HG03571 (cell line): ENCODE results near the gene TLL1.

Source experiments
- ATAC-seq: cut with Tn5 transposase; IDR thresholded peaks from one replicate; pipeline ENCODE4 v1.9.1; 2021; ENCODE audit not compliant: unreplicated experiment

The TLL1 gene

DNA sequence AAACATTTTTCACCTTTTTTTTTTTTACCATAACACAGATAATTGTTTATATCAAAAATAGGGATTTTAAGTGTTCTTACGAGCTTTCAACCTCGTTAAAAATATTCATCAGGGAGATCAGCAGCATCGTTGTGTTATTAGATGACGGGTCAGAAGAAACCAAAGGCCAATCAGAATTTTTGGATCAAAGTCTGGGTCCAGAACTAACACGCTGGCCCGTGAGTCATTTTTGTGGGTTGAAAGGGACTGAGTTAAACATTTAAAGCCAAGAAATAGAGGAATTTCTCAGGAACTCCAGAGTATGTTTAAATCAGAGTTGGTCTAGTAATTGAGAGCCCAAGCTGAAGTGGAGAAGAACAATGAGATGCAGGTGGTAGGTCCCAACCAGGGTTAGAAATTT, 170.8 kb downstream of the TLL1 start:
- ATAC-seq, result no peak

DNA sequence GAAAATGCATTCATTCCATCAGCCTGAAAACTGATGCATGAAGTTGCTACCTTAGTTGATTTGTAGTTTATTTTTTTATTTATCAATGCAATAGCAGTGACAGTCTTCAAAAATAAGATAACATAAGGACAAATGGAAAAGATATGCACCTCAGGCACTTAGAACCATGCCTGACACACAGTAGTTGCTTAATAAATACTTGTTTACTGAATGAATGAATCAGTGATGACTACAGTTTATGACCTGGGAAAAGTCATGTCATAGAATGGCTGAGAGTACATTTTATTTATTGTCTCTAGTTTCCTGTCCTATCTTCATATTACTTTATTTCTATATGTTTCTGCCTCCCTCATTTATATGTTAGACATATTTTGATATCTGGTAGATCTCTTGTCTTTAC, 171.8 kb downstream of the TLL1 start:
- ATAC-seq, result no peak

DNA sequence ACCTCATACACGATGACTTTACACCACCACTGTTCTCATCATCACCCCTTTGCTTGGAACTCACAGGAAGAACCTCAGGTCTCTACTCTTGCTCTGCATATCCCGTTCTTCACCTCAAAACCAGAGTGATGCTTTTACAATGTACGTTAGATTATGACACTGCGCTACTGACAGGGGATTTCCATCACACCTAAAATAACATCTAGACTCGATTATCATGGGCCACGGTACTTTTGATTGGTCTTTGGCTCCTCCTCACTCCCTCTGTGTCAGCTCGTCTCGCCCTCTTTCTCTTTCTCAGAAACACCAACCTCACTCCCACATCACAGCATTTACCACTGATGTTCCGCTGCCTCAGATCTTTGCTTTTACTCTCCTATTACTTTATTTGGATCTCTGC, 172.4 kb downstream of the TLL1 start:
- ATAC-seq, result no peak

DNA sequence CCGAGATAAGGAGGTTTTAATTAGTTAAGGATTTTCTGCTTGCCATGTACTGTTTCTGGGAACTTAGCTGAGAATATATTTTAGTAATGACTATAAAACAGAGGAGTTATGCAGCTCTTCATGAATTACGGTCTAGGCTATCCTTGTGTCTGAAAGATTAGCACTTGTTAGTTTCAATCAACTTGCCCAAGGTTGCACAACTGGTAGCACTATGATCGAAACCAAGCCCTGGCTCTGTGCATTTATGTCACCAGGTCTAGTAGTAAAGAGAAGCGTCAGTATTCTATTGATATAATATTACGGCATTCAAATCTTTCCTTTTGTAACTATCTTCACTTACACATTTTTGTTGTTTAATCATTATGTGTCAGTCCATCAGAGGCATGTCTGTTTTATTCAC, 176.0 kb downstream of the TLL1 start:
- ATAC-seq, result no peak

DNA sequence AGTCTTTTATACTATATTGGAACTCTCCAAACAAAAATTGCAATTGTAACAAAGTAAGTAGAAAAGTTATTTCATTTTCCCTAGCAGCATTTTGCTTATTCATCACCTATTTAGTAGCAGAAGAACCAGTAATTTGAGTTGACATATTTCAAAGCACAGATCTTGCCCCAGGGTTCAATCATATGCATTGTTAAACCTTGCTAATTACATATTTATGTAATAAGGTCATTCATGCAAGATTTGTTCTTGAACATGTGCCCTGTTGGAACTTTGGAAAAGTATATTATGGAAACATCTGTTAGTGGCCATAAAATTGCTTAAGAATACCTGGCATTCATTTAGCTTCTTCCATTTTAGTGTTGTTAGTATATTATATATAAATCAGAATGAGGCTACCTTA, 191.7 kb downstream of the TLL1 start:
- no peak for ATAC-seq

DNA sequence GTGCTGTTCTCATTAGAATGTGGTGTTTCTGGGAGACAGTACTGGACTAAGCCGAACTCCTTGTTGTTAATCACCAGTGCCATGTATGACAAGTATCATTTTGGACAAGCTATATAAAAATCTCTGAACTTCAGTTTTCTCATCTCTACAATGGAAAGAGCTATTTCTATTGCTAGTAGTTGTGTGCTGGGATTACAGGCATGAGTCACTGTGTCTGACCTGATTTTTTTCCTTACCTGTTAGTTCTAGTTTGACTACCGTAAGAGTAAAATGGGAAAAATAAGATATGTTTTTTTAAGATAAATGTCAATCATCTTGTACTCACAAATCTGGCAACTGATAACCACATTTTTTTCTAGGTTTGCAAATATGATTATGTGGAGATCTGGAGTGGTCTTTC, 192.3 kb downstream of the TLL1 start:
- no peak for ATAC-seq

DNA sequence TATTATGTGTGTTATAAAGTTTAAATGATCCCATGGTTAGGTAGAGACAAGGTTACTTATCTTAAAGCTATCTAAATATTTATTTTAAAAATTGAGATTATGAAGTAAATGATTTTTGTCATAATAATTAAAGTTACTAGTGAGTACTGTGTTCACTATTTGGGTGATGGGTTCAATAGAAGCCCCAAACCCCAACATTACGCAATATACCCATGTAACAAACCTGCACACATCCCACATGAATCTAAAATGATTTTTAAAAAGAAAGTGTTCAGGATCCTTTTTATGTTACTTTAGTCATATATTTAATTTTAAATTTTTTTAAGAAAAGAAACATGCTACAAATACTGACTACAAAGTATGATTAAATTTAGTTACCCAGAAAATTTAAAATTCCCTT, 193.9 kb downstream of the TLL1 start:
- no peak for ATAC-seq

DNA sequence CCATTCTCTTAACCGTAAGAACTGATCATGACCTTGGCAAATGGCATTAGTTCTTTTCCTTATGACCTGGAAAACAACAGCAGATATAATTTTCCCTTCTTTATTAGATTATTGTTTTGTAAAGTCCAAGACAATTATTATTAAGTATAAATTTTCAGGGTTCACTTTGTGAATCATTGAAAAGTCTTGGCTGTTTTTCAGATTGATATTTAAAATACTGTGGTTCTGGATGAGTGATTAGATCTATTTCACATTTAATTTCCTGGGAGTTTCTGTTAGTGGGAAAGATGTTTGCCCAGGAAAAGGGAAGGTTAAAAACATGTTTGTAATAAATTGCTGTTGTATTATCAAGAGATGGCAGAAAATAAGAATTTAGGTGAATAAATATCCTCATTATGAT, 194.9 kb downstream of the TLL1 start:
- ATAC-seq, result no peak

DNA sequence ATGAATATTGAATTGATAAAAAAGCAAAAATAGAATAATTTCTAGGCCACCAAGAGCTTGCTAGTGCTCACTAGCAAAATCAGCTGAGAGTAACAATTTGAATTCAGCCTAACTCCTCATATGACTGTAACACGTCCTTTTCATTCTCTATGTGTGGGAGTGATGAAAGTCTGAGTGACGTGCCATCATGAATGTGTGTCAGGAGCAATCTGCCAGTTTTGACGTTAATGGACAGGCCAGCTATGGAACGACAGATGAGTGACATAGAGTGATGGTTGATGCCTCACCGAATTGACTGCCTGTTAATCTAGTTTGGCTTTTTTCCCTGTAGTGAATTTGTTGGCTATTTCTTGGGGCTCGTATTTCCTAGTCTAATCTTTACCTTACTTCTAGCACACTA, 200.7 kb downstream of the TLL1 start:
- ATAC-seq, result no peak

DNA sequence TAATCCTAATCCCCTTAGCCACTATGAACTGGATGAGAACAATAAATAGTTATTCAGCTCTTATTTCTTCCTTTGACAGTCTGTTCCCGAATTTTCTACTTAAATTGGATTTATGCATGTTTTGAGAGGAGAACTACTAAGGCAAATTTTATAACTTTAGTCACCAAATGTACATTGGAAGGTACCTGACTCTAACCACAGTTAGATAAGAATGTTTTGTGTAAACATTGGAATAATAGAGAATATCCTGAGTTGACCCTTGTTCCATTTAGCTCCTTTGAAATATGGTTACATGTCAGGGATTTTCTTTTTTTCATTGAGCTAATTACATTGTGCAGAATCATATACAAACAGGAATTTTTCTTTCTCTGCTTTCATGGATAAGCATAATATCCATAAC, 202.6 kb downstream of the TLL1 start:
- ATAC-seq, result no peak

DNA sequence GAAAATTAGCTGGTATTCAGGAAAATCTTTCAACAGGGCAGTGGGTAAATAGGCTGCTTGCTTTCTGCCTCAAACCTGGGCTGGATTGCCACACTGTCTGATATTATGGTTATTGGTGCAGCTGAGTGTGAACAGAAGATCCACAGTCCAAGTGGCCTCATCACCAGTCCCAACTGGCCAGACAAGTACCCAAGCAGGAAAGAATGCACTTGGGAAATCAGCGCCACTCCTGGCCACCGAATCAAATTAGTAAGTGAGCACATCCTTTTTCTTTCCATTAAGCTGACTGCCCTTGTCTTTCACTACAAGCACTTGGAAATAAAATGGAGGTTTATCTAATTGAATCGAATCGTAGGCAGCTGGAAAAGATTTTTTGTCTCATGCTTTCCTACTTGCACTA, 204.7 kb downstream of the TLL1 start:
- no peak for ATAC-seq

DNA sequence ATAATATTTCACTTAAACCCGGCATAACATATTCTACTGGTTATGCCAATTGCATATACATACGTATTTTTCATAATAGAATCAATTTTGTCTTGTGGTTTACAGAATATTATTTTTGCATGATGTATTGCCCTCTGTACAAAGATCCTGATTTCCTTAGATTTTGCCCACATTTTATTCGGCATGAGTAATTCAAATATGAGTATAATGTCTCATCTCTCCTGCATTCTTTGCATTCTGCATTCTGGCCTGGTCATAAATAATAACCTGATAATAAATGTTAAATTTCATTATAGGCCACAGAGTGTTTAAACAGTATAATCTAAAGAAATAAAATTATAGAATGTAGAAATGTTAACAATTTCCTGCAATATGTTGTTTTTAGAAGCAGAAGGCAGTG, 205.3 kb downstream of the TLL1 start:
- ATAC-seq, result no peak

DNA sequence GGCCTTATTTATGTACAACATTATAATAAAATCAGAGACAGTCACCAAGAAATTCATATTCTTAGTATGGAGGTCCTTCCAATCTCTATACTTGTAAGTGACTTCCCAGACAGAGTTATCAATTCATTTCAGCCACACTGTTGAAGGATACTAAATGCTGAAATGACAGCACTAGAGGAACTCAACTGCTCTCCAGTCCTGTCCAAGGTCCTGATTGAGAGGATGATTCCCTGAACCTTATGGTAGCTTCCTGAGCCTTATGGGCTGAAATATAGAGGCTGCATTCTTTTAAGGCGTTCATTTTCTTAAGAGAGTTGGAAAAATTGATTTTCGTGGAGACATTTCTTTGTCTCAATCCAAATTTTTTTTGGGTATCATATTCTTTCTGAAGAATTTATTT, 205.9 kb downstream of the TLL1 start:
- no peak for ATAC-seq

DNA sequence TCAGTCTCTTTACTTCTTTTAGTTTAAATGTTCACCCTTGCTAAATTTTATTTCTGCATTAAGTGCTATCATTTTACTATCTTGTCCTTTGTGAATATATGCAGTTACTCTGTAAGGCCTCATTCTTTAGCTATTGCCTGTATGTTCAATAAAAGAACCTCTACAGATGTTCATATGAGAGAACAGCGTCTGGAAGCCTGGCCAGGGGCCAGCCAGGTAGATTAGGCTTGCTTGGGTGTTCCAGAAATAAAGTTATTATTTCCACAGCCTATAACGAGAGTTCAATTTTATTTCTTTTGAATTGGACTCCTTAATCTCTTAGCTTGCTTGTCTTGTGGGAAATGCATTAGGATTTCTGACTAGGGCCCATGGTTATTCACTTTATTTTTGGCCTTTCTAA, 214.5 kb downstream of the TLL1 start:
- ATAC-seq, result no peak

DNA sequence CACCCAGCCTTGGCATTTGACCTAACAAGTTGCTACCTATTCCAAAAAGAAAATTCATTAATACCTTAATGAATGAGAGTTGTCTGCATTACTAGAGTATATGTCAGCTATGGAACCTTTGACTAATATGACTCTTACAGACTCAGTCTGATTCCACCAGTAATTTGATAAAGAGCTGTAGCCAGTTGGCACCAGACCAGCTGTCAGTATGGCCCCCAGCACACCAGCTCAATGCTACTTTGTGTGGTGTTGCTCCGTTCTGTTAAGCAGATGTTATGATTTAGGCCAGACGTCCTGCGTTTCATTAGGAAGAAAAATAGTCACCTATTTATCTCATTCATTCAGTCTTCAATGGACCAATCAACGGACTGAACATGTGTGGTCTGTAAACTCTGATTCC, 215.5 kb downstream of the TLL1 start:
- ATAC-seq, result no peak

DNA sequence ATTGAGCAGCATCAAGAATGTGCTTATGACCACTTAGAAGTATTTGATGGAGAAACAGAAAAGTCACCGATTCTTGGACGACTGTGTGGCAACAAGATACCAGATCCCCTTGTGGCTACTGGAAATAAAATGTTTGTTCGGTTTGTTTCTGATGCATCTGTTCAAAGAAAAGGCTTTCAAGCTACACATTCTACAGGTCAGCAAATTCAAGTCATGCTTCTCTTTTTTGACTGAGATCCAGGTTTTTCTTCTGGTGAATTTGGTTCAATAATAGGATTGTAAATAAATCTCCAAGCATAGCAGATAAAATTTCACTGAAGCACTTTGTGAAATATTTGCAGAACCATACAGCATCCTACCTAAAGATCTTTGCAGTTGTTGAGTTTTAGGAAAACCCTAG, 218.1 kb downstream of the TLL1 start:
- no peak for ATAC-seq

DNA sequence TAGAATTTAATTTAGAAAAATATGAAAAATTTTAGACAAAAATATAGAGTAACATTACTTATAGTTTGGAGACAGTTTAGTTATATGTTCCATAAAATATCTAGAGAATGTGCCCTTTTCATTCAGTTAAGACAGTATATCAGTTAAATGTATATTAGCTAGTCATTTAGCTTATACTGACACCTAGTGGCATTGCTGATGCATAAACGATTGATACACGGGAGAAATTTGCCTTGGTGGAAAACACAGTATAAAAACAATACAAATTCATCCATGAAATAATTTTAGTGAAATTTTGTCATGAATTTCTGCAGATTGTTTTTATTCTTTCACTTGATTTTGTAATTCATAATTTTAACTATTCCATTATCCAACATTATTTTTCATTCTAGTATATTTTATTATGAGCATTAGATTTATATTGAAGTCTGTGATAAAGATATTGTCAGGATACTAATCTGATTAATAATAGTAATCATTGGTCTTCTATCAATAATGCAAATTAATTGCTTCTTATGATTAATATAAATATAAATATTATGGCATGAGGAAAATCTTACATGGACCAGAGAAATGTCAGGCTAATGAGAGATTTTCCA, 219.0 kb downstream of the TLL1 start:
- peak; percentile 70 for ATAC-seq

DNA sequence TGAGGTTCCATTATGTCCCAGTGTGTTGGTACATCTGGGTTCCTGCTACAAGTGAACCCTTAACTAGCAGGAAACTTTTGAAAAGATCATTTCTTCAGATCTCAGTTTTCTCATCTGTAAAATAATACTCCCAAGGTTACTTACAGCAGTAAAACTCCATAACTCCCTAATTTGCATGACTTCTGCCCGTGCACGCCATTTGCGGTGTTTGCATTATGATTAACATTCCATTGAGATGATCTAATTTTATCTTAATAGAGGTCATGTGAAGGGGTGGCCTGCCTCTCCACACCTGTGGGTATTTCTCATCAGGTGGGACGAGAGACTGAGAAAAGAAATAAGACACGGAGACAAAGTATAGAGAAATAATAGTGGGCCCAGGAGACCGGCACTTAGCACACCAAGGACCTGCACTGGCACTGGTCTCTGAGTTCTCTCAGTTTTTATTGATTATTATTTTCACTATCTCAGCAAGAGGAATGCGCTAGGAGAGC, 219.8 kb downstream of the TLL1 start:
- ATAC-seq, result no peak

DNA sequence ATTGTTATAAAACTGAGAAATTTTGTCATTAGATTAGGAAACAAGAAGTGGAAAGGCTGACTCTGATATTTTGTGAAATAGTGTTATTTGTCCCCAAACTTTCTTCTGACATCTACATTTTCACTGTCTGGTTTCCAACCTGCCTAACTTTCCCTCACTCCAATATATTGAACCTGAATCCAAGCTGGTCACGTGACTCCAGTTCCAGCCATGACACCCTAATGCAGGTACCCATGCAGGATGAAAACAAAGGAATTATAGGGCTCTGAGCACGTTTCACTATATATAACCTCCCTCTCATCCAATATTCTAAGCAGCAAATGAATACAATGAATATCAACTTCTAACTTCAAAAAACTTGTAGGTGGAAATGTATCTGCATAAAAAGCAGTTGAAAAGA, 231.6 kb downstream of the TLL1 start:
- ATAC-seq, result no peak

DNA sequence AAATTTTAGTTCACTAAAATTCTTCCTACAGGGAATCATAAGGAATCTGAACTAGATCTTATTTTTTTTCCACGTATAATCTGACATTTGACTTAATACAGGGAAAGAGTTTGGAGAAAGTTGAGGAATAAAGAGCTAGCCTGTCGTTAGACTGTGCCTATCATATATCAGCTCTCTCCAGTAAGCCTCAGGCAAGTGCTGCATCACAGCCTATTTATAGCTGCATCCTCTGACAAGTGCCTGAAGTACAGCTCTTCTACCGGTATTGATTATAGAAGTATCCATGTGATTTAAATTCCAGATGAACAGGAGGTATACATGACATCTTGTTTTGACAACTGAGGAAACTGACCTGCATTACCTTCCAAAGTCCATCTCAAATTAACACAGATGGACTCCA, 248.9 kb downstream of the TLL1 start:
- ATAC-seq, result no peak

DNA sequence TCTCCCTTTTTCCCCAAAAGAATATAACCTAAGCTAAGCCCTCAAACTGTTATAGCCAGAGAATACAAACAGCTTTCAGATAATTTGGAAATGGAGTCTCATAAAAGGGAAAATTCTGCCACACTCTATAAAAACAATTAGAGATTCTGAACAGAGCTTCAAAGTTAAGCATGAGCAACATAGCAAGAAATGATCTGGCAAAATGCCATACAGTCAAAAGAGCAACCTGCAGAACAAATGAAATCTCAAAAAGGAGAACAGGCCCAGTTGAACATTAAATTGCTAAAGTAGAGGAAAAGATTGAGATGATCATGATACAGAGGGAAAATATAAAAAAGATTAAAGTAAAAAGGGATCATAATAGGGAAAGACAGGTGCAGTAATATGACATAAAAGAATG, 250.5 kb downstream of the TLL1 start:
- no peak for ATAC-seq

DNA sequence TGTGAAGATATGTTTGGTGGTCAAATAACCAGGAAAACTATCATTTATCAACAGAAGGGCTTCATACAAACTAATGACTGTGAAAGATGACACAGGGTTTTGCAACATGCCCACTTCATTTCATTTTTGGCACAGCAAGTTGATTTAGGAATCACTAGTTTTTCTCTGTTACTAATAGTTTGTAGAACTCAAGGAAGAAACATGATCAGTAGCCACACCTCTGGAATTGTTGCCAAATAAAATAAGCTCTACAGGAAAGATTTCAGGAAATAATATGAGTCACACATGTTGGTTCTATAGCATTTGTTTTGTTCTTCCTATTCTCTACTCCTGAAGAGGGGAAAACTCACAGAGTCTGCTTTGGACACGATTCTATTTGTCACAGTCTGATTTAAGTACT, 255.4 kb downstream of the TLL1 start:
- no peak for ATAC-seq

DNA sequence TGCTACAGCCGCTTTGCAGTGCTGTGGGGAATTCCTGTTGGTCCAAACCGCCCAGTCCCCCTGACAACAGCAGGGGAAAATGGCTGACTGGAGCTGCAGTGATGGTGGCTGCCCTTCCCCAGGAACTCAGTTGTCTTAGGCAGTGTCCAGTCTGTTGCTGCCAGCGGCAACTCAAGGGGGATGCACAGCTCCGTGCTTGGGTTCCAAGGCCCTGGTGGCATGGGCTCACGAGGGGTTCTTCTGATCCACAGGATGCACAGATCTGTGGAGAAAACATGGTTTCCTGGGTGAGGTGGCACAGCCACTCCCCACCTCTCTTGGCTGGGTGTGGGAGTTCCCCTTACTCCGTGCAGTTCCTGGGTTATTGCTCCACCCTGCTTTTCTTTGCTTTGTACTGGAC, 261.2 kb downstream of the TLL1 start:
- no peak for ATAC-seq

DNA sequence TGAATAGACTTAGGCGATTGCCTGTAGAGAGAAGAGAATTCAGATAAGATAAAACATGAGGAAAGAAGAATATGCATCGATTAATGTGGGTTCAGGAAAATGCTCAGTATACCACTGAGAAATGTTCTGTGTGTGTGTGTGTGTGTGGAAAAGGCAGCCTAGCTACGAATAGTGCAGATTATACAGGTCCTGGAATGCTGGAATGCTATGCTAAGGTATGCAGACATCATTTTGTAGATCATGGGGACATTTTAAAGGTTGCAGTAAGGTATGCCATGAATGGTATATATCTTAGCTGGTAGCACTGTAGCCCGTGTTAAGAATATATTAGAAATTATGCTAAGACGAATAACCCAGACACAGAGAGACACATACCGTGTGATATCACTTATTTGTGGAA, 267.9 kb downstream of the TLL1 start:
- ATAC-seq, result no peak
